Breast epithelium (tissue), 3 donors: ENCODE data around the gene MLYCD.

Source experiments
- POLR2A ChIP-seq: fragments of 450-650 bp; IDR thresholded peaks from one replicate; pipeline ENCODE4 v1.6.1; 2016; ENCODE audit warnings: antibody characterized with exemption, mild to moderate bottlenecking, moderate library complexity
- POLR2AphosphoS5 ChIP-seq, 3 donors: sonication (generic); formaldehyde crosslinking; IDR thresholded peaks; one replicate each; pipeline ENCODE4 v1.6.1; 2017; ENCODE audit warnings: antibody characterized with exemption in 3 of 3
- TF ChIP-seq, protein P1 (sequence below), 3 donors: fragments of 450-650 bp; IDR thresholded peaks; one replicate each; pipeline ENCODE4 v1.5.1; 2016 to 2017; ENCODE audit warnings: antibody characterized with exemption in 3 of 3, mild to moderate bottlenecking in 3 of 3, moderate library complexity in 3 of 3

DNA sequence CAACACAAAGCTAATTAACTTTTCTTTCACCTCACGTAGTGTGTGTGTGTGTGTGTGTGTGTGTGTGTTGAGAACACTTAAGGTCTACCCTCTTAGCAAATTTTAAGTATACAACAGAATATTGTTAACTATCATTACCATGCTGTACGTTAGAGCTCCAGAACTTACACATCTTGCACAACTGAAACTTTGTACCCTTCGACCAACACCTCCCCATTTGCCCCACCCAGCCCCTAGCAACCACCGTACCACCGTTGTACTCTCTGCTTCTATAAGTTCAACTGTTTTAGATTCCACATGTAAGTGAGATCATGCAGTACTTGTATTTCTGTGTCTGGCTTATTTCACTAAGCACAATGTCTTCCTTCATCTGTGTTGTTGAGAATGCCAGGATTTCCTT lies 28.1 kb upstream of the MLYCD start:
- TF ChIP-seq, protein P1, sequence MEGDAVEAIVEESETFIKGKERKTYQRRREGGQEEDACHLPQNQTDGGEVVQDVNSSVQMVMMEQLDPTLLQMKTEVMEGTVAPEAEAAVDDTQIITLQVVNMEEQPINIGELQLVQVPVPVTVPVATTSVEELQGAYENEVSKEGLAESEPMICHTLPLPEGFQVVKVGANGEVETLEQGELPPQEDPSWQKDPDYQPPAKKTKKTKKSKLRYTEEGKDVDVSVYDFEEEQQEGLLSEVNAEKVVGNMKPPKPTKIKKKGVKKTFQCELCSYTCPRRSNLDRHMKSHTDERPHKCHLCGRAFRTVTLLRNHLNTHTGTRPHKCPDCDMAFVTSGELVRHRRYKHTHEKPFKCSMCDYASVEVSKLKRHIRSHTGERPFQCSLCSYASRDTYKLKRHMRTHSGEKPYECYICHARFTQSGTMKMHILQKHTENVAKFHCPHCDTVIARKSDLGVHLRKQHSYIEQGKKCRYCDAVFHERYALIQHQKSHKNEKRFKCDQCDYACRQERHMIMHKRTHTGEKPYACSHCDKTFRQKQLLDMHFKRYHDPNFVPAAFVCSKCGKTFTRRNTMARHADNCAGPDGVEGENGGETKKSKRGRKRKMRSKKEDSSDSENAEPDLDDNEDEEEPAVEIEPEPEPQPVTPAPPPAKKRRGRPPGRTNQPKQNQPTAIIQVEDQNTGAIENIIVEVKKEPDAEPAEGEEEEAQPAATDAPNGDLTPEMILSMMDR (IDR thresholded peaks at IDR 0.05): no peak
- TF ChIP-seq POLR2A (no peak), POLR2AphosphoS5 (IDR thresholded peaks at IDR 0.05) (no peak)
